GM12878 (cell line): ENCODE results near the gene ACTA2. TPM values are rescaled to one million over a fixed set of nuclear protein-coding genes. Genes with fewer than 3 reads are reported as not detected.

ENCODE experiments used
- ATAC-seq: fragments of 200-7000 bp; cut with Tn5 transposase; 3 replicates; pipeline ENCODE4 v1.9.1; 2020; ENCODE audit warnings: mild to moderate bottlenecking, moderate library complexity
- BruUV-seq: library from RNA; stranded (reverse); fragments of 400-500 nt; replicated peaks from 2 replicates; lab custom pipeline; 2021; lab: Mats Ljungman, UMichigan
- CTCF ChIA-PET: fragments of 300-600 bp; sonication (Branson Sonifier 250); formaldehyde crosslinking; extraction: SDS; loops from one replicate; lab custom pipeline; 2021; ENCODE audit warnings: inconsistent platforms; lab: Yijun Ruan, JAX
- POLR2A ChIA-PET: fragments of 350-600 bp; formaldehyde crosslinking; extraction: SDS; loops from one replicate; lab custom pipeline; 2021; ENCODE audit warnings: inconsistent platforms; lab: Charles Lee
- RAD21 ChIA-PET: fragments of 300-600 bp; sonication (Branson Sonifier 250); formaldehyde crosslinking; loops from one replicate; lab custom pipeline; 2023; ENCODE audit warnings: antibody characterized with exemption; ENCODE audit not compliant: unreplicated experiment; lab: Charles Lee
- SMC1A ChIA-PET: fragments of 300-600 bp; sonication (Branson Sonifier 250); formaldehyde crosslinking; loops from one replicate; lab custom pipeline; 2023; ENCODE audit not compliant: unreplicated experiment, uncharacterized antibody; lab: Charles Lee
- DNase-seq: peaks from one replicate; pipeline ENCODE4 v3.0.0-alpha.2; 2011; ENCODE audit warnings: low read depth, low spot score
- FAIRE-seq: peaks from 3 replicates; lab custom pipeline; 2011; peaks lifted over from hg19 to GRCh38; lab: Jason Lieb, UNC
- H2AFZ ChIP-seq: 2 replicates; pipeline ENCODE4 v1.6.0; 2011; ENCODE audit warnings: low read depth, low read length, control low read depth; ENCODE audit not compliant: control insufficient read depth
- H3K27ac ChIP-seq: 2 replicates; pipeline ENCODE4 v1.5.1; 2011; ENCODE audit warnings: control low read depth; ENCODE audit not compliant: control insufficient read depth, insufficient read depth
- H3K27me3 ChIP-seq, 2 experiments: replicated peaks in 1 of 2; 2 replicates each; pipeline versions ENCODE4 v1.6.0 to v1.6.1; 2011; ENCODE audit warnings: low read length in 1 of 2; ENCODE audit not compliant: control insufficient read depth in 2 of 2, insufficient read depth in 2 of 2
- H3K36me3 ChIP-seq, 2 experiments: 2 replicates each; pipeline ENCODE4 v1.5.1; 2011; ENCODE audit warnings: low read length in 1 of 2; ENCODE audit not compliant: control insufficient read depth in 2 of 2, insufficient read depth in 2 of 2
- H3K4me1 ChIP-seq: 2 replicates; pipeline ENCODE4 v1.6.1; 2011; ENCODE audit warnings: mild to moderate bottlenecking, low read length, moderate library complexity, mixed read lengths; ENCODE audit not compliant: control insufficient read depth, insufficient read depth
- H3K4me2 ChIP-seq: 2 replicates; pipeline ENCODE4 v1.6.0; 2011; ENCODE audit warnings: control low read depth; ENCODE audit not compliant: control insufficient read depth, insufficient read depth
- H3K4me3 ChIP-seq: fragments of 200-600 bp; sonication (generic); 2 replicates; pipeline ENCODE4 v1.5.1; 2016
- H3K79me2 ChIP-seq: 2 replicates; pipeline ENCODE4 v1.6.0; 2011; ENCODE audit warnings: low read length; ENCODE audit not compliant: control insufficient read depth, insufficient read depth
- H3K9ac ChIP-seq: 2 replicates; pipeline ENCODE4 v1.8.0; 2011; ENCODE audit warnings: low read length, control low read depth, mixed read lengths; ENCODE audit not compliant: control insufficient read depth, insufficient read depth
- H3K9me3 ChIP-seq: replicated peaks from 3 replicates; pipeline ENCODE4 v1.5.1; 2011; ENCODE audit warnings: mild to moderate bottlenecking, low read length; ENCODE audit not compliant: control insufficient read depth, insufficient read depth
- H4K20me1 ChIP-seq: 2 replicates; pipeline ENCODE4 v1.6.0; 2011; ENCODE audit not compliant: control insufficient read depth, insufficient read depth
- CBX5 ChIP-seq: sonication (generic); IDR thresholded peaks from 2 replicates; pipeline ENCODE4 v1.6.1; 2016; ENCODE audit warnings: low read depth, moderate library complexity, mild to moderate bottlenecking, inconsistent platforms
- CHD1 ChIP-seq: IDR thresholded peaks from 2 replicates; pipeline ENCODE4 v1.6.1; 2012; ENCODE audit warnings: low read depth, low read length, improper control_type of control experiment
- KLF5 ChIP-seq: fragments of 450-650 bp; IDR thresholded peaks from 2 replicates; pipeline ENCODE4 v1.6.1; 2014; ENCODE audit warnings: mild to moderate bottlenecking; ENCODE audit not compliant: partially characterized antibody
- MYC ChIP-seq: IDR thresholded peaks from 2 replicates; pipeline ENCODE4 v1.6.1; 2011; ENCODE audit warnings: mild to moderate bottlenecking, low read length, moderate library complexity, inconsistent platforms; ENCODE audit not compliant: insufficient read depth, insufficient replicate concordance, insufficient read length, severe bottlenecking
- NFYB ChIP-seq: IDR thresholded peaks from 2 replicates; pipeline ENCODE4 v1.6.1; 2011; ENCODE audit warnings: low read depth, mild to moderate bottlenecking, low read length, improper control_type of control experiment, moderate library complexity; ENCODE audit not compliant: insufficient read depth
- NR2C1 ChIP-seq: fragments of 450-650 bp; IDR thresholded peaks from 2 replicates; pipeline ENCODE4 v1.6.1; 2017; ENCODE audit warnings: antibody characterized with exemption, mild to moderate bottlenecking, moderate library complexity
- RAD51 ChIP-seq: fragments of 450-650 bp; IDR thresholded peaks from 2 replicates; pipeline ENCODE4 v1.6.1; 2016; ENCODE audit warnings: moderate library complexity, mild to moderate bottlenecking, inconsistent platforms
- TAF1 ChIP-seq: IDR thresholded peaks from 2 replicates; pipeline ENCODE4 v1.6.1; 2011; ENCODE audit warnings: mild to moderate bottlenecking, low read depth, low read length, borderline replicate concordance
- USF1 ChIP-seq: IDR thresholded peaks from 2 replicates; pipeline ENCODE4 v1.6.1; 2011; ENCODE audit warnings: borderline replicate concordance, low read depth, mild to moderate bottlenecking, moderate library complexity, mixed read lengths, low read length; ENCODE audit not compliant: insufficient read depth; ENCODE audit errors: extremely low read length
- WRNIP1 ChIP-seq: IDR thresholded peaks from 2 replicates; pipeline ENCODE4 v1.6.1; 2011; ENCODE audit warnings: low read depth, low read length, improper control_type of control experiment, borderline replicate concordance
- ZNF24 ChIP-seq: fragments of 450-650 bp; IDR thresholded peaks from 2 replicates; pipeline ENCODE4 v1.6.1; 2017; ENCODE audit warnings: antibody characterized with exemption, mild to moderate bottlenecking
- WGBS: methylation state at CpG from one replicate; pipeline ENCODE4 v1.1.6; 2016; ENCODE audit warnings: low lambda C conversion rate; ENCODE audit not compliant: insufficient replicate concordance, insufficient coverage; ENCODE audit errors: missing lambda C conversion rate; 5-methylcytosine and 5-hydroxymethylcytosine counted together
- in situ Hi-C: fragments of 300-500 bp; cut with MboI; formaldehyde crosslinking; loops from 9 replicates; pipeline ENCODE4 v1.14.3; 2018; ENCODE audit warnings: mixed read lengths
- intact Hi-C: fragments of 100-400 bp; cut with micrococcal nuclease; formaldehyde crosslinking; loops from one replicate; pipeline ENCODE4 v1.14.2; 2022; ENCODE audit not compliant: unreplicated experiment
- polyA plus RNA-seq, 11 experiments: library from polyadenylated mRNA; depleted of rRNA in 4 of 11; unstranded in 6 of 11; stranded (reverse) in 5 of 11; fragments of >200 nt; fragmentation: Nextera tagmentation in 4 of 11; fragmentation: Illumina TruSeq in 1 of 11; extraction: Ambion mirVana in 4 of 11; extraction: Trizol in 1 of 11; gene quantifications; 1 replicate in 1 of 11; 2 replicates in 10 of 11; pipeline versions ENCODE4 v1.2.1 to v1.2.3, GENCODE V29; 2011 to 2016; ENCODE audit warnings: inconsistent platforms in 2 of 11, missing spikeins in 2 of 11, low read depth in 1 of 11
- total RNA-seq, 4 experiments: library from RNA; depleted of rRNA in 3 of 4; stranded (reverse); fragments of >200 nt in 3 of 4; fragmentation: Illumina TruSeq in 1 of 4; extraction: Trizol in 1 of 4; gene quantifications; 2 replicates each; pipeline versions ENCODE4 v1.2.1 to v1.2.3, GENCODE V29; 2013 to 2021
- TF ChIP-seq, protein P1 (sequence below): IDR thresholded peaks from 2 replicates; pipeline ENCODE4 v1.6.1; 2012; ENCODE audit warnings: improper control_type of control experiment, low read depth, low read length; ENCODE audit not compliant: insufficient replicate concordance
- TF ChIP-seq, protein P2 (sequence below): fragments of 450-650 bp; IDR thresholded peaks from 2 replicates; pipeline ENCODE4 v1.6.1; 2017; ENCODE audit warnings: borderline replicate concordance

The ACTA2 gene
- total and polyA plus RNA-seq, 10 of the 15 experiments (the other 5 are each of a cell fraction or from before 2014, with no cell fraction given), result 7.4 to 78.2 (median 32.4) TPM

GRCh38 chr10:88949051-88949450 is 3.5 kb downstream of the ACTA2 start:
- ChIA-PET CTCF (interaction anchor here (0.7 to 2.6 kb wide), 8 partner anchors 8 to 269 kb away, joined by 3 to 10 read pairs (median 4); no protein-coding TSS in a partner anchor), RAD21 (no interaction called here), SMC1A (interaction anchor here (0.6 to 1.3 kb wide), 2 partner anchors 38 to 41 kb away, joined by 3 read pairs; no protein-coding TSS in a partner anchor), POLR2A (no interaction called here)
- no TSS peak for BruUV-seq
- FAIRE-seq, result no peak
- Histone ChIP-seq H3K36me3 (no peaks in the 10 kb centered on the region), H3K27me3 (no peaks in the 10 kb centered on the region), H3K79me2 (no peaks in the 10 kb centered on the region), H3K4me1 (peaks cover 4% of the 10 kb centered on the region), H3K9me3 (no peaks in the 10 kb centered on the region), H3K27ac (no peak overlapping the region), H3K4me2 (no peak overlapping the region), H3K4me3 (no peak overlapping the region), H2AFZ (no peak overlapping the region), H3K9ac (no peak overlapping the region), H4K20me1 (no peaks in the 10 kb centered on the region)
- in situ Hi-C loops (no loop called here), intact Hi-C loops (no loop called here)
- DNase-seq, result no peak
- WGBS, result 98% methylated on average over 2 of the region's 2 CpGs
- no peak for ATAC-seq
- TF ChIP-seq RAD51 (no peak), WRNIP1 (no peak), NR2C1 (no peak), CBX5 (no peak), KLF5 (no peak), CHD1 (no peak), USF1 (no peak), NFYB (no peak), ZNF24 (no peak), TAF1 (no peak), MYC (no peak)
- TF ChIP-seq, protein P1, sequence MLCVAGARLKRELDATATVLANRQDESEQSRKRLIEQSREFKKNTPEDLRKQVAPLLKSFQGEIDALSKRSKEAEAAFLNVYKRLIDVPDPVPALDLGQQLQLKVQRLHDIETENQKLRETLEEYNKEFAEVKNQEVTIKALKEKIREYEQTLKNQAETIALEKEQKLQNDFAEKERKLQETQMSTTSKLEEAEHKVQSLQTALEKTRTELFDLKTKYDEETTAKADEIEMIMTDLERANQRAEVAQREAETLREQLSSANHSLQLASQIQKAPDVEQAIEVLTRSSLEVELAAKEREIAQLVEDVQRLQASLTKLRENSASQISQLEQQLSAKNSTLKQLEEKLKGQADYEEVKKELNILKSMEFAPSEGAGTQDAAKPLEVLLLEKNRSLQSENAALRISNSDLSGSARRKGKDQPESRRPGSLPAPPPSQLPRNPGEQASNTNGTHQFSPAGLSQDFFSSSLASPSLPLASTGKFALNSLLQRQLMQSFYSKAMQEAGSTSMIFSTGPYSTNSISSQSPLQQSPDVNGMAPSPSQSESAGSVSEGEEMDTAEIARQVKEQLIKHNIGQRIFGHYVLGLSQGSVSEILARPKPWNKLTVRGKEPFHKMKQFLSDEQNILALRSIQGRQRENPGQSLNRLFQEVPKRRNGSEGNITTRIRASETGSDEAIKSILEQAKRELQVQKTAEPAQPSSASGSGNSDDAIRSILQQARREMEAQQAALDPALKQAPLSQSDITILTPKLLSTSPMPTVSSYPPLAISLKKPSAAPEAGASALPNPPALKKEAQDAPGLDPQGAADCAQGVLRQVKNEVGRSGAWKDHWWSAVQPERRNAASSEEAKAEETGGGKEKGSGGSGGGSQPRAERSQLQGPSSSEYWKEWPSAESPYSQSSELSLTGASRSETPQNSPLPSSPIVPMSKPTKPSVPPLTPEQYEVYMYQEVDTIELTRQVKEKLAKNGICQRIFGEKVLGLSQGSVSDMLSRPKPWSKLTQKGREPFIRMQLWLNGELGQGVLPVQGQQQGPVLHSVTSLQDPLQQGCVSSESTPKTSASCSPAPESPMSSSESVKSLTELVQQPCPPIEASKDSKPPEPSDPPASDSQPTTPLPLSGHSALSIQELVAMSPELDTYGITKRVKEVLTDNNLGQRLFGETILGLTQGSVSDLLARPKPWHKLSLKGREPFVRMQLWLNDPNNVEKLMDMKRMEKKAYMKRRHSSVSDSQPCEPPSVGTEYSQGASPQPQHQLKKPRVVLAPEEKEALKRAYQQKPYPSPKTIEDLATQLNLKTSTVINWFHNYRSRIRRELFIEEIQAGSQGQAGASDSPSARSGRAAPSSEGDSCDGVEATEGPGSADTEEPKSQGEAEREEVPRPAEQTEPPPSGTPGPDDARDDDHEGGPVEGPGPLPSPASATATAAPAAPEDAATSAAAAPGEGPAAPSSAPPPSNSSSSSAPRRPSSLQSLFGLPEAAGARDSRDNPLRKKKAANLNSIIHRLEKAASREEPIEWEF, result no peak
- TF ChIP-seq, protein P2, sequence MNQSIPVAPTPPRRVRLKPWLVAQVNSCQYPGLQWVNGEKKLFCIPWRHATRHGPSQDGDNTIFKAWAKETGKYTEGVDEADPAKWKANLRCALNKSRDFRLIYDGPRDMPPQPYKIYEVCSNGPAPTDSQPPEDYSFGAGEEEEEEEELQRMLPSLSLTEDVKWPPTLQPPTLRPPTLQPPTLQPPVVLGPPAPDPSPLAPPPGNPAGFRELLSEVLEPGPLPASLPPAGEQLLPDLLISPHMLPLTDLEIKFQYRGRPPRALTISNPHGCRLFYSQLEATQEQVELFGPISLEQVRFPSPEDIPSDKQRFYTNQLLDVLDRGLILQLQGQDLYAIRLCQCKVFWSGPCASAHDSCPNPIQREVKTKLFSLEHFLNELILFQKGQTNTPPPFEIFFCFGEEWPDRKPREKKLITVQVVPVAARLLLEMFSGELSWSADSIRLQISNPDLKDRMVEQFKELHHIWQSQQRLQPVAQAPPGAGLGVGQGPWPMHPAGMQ, result no peak
